Measurements from ENCODE around the gene MYMK. TPM values are rescaled to one million over a fixed set of nuclear protein-coding genes. Genes with fewer than 3 reads are reported as not detected.

The MYMK gene
- total and polyA plus RNA-seq, 3 donors from 2014 or later = 0.87 TPM; not detected in 2

- WGBS, 2 donors = 93 to 94% methylated on average over 3 to 9 of the region's 9 CpGs
- intact Hi-C loops (cut with DNase I; ENCODE audit: low total_unique reads) = loop anchor here (5.0 kb wide), 1 partner anchor 50 kb away; no protein-coding TSS in a partner anchor
- H3K27ac ChIP-seq = no peak overlapping the region
- H3K9me3 ChIP-seq = no peaks in the 10 kb centered on the region
- no peak overlapping the region for H3K4me3 ChIP-seq
- H3K4me1 ChIP-seq = peaks cover 22% of the 10 kb centered on the region
- H3K27me3 ChIP-seq = no peaks in the 10 kb centered on the region
- no peak for DNase-seq
- TF ChIP-seq, protein P1, sequence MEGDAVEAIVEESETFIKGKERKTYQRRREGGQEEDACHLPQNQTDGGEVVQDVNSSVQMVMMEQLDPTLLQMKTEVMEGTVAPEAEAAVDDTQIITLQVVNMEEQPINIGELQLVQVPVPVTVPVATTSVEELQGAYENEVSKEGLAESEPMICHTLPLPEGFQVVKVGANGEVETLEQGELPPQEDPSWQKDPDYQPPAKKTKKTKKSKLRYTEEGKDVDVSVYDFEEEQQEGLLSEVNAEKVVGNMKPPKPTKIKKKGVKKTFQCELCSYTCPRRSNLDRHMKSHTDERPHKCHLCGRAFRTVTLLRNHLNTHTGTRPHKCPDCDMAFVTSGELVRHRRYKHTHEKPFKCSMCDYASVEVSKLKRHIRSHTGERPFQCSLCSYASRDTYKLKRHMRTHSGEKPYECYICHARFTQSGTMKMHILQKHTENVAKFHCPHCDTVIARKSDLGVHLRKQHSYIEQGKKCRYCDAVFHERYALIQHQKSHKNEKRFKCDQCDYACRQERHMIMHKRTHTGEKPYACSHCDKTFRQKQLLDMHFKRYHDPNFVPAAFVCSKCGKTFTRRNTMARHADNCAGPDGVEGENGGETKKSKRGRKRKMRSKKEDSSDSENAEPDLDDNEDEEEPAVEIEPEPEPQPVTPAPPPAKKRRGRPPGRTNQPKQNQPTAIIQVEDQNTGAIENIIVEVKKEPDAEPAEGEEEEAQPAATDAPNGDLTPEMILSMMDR (IDR thresholded peaks at IDR 0.05) = no peak
- TF ChIP-seq POLR2A (IDR thresholded peaks at IDR 0.05) = no peak
- H3K36me3 ChIP-seq (ENCODE audit: low read depth, missing control alignments) = no peaks in the 10 kb centered on the region
Measured at GRCh38 chr9:133516961-133517350, 7.8 kb downstream of the MYMK start.

DNA sequence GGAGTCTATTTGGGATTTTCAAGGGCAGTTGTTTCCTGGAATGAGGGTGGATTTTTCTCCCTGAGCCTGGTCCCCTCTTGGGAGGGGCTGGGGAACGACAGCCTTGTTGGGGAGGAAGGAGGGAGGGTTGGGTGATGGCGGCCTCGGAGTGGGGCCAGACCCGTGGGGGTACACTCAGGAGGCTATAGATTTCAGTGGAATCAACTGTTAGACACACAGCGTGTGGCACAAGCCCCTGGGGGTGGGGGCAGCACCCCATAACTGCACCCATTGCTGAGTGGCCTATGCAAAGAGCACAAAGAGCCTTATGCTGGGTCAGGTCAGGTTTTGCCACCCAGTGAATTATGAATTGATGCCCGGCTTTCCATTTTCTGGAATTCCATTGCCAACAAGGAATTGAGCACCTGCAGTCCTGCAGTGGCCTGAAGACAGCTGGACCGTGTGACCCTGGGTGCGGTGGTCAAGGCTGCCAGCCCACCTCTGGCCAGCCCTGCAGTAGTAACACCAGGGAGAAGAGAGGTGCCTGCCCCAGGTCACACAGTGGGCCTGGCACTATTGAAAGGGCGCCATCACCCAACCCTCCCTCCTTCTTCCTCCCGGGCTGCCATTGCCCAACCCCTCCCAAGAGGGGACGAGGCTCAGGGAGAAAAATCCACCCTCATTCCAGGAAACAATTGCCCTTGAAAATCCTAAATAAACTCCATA is 8.4 kb downstream of the MYMK start:
- Histone ChIP-seq H3K36me3 (ENCODE audit: low read depth, missing control alignments) (no peaks in the 10 kb centered on the region), H3K27me3 (no peaks in the 10 kb centered on the region), H3K4me3 (no peak overlapping the region), H3K27ac (no peak overlapping the region), H3K9me3 (no peaks in the 10 kb centered on the region), H3K4me1 (peaks cover 22% of the 10 kb centered on the region)
- 85 to 95% methylated on average over 11 of the region's 11 CpGs for WGBS, 2 donors
- no peak for DNase-seq
- TF ChIP-seq, protein P1 (IDR thresholded peaks at IDR 0.05) = no peak
- no peak for TF ChIP-seq POLR2A (IDR thresholded peaks at IDR 0.05)
- intact Hi-C loops (cut with DNase I; ENCODE audit: low total_unique reads) = loop anchor here (5.0 kb wide), 1 partner anchor 51 kb away; no protein-coding TSS in a partner anchor

DNA sequence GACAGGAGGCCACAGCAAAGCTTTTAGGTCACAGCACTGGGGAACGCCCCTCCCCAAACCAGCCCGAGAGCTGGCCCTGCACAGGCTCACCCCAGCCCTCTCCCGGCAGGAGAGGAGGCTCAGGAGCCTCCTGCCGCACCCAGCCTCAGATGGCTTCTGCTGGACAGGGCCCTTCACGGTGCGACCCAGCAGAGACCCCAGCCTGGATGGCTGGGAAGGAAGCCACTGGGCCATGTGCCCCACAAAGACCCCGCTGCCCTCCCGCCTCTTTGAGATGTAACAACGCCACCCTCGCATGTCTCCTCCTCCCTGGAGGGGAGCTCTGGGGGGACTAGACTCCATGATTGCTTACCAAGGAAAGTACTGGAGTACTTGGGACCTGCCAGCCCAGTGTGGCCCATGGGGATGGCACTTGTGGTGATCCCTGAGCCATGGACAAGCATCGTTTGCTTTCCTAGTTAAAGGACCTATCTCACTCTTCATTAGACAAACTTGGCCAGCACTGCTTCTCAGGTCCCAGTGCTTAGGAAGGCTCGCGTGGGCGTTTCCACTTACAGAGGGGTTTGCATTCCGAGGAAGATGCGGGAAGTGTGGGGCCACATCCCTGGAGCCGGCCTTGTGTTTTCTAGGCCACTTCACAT is 9.0 kb downstream of the MYMK start:
- TF ChIP-seq POLR2A (IDR thresholded peaks at IDR 0.05) = no peak
- TF ChIP-seq, protein P1 (IDR thresholded peaks at IDR 0.05) = no peak
- H3K27ac ChIP-seq = no peak overlapping the region
- intact Hi-C loops (cut with DNase I; ENCODE audit: low total_unique reads) = loop anchor here (5.0 kb wide), 1 partner anchor 52 kb away; no protein-coding TSS in a partner anchor
- H3K36me3 ChIP-seq (ENCODE audit: low read depth, missing control alignments) = no peaks in the 10 kb centered on the region
- DNase-seq = no peak
- H3K27me3 ChIP-seq = no peaks in the 10 kb centered on the region
- no peaks in the 10 kb centered on the region for H3K9me3 ChIP-seq
- peaks cover 22% of the 10 kb centered on the region for H3K4me1 ChIP-seq
- H3K4me3 ChIP-seq = no peak overlapping the region
- 87 to 93% methylated on average over 6 to 17 of the region's 17 CpGs for WGBS, 2 donors

DNA sequence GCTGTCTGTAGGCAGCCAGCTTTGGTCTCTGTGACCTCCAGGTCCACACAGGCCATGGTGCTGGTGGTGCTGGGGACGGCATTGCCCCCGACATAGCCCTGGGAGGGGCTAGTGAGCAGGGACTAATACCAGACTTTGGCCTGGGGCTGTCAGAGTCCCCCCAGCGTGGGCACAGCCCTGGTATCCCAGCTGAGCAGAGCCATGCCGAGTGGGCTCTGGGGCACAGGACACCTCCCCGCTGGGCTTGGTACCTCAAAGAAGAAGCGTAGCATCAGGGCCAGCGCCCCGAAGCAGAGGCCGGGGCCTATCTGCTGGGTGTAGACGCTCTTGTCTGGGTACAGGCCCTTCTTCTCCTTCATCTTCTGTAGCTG is 9.5 kb downstream of the MYMK start:
- intact Hi-C loops (cut with DNase I; ENCODE audit: low total_unique reads) = loop anchor here (5.0 kb wide), 1 partner anchor 52 kb away; no protein-coding TSS in a partner anchor
- Histone ChIP-seq H3K27me3 (no peaks in the 10 kb centered on the region), H3K27ac (no peak overlapping the region), H3K9me3 (no peaks in the 10 kb centered on the region), H3K4me1 (peaks cover 22% of the 10 kb centered on the region), H3K4me3 (no peak overlapping the region), H3K36me3 (ENCODE audit: low read depth, missing control alignments) (no peaks in the 10 kb centered on the region)
- no peak for DNase-seq
- WGBS, 2 donors = 76 to 85% methylated on average over 2 to 10 of the region's 10 CpGs
- TF ChIP-seq, protein P1 (IDR thresholded peaks at IDR 0.05) = no peak
- no peak for TF ChIP-seq POLR2A (IDR thresholded peaks at IDR 0.05)
